HG03175 (cell line): ENCODE measurements around the gene COPS7B.
A peak's percentile ranks its signal among the peaks of the same experiment; 100 is the strongest.

Experiments
- ATAC-seq: cut with Tn5 transposase; IDR thresholded peaks from one replicate; pipeline ENCODE4 v1.9.1; 2021; ENCODE audit warnings: mild to moderate bottlenecking, moderate library complexity; ENCODE audit not compliant: unreplicated experiment

Gene COPS7B

GRCh38 chr2:231785413-231785812 is 832 bp upstream of the COPS7B start:
- ATAC-seq: no peak

GRCh38 chr2:231785822-231786176 is 446 bp upstream of the COPS7B start:
- peak; percentile 8 for ATAC-seq

GRCh38 chr2:231786917-231787292 is 660 bp downstream of the COPS7B start:
- no peak for ATAC-seq

- no peak for ATAC-seq
These were observed 4.9 kb downstream of the COPS7B start for GRCh38 chr2:231791107-231791506.

- no peak for ATAC-seq
These were observed 8.1 kb downstream of the COPS7B start for GRCh38 chr2:231794383-231794782.

- no peak for ATAC-seq
These were observed 9.5 kb downstream of the COPS7B start for GRCh38 chr2:231795525-231796327.

GRCh38 chr2:231800493-231801091 is 14.3 kb downstream of the COPS7B start:
- no peak for ATAC-seq

- ATAC-seq: no peak
These were observed 17.4 kb downstream of the COPS7B start for GRCh38 chr2:231803501-231804138.

GRCh38 chr2:231807020-231807419 is 20.8 kb downstream of the COPS7B start:
- ATAC-seq: no peak

- ATAC-seq: no peak
These were observed 24.7 kb downstream of the COPS7B start for GRCh38 chr2:231810905-231811304.

- no peak for ATAC-seq
These were observed 30.2 kb downstream of the COPS7B start for GRCh38 chr2:231816327-231817026.

GRCh38 chr2:231819447-231820042 is 33.3 kb downstream of the COPS7B start:
- no peak for ATAC-seq

- no peak for ATAC-seq
These were observed 34.6 kb downstream of the COPS7B start for GRCh38 chr2:231820786-231821303.

GRCh38 chr2:231821908-231822307 is 35.7 kb downstream of the COPS7B start:
- ATAC-seq: no peak

- no peak for ATAC-seq
These were observed 66.9 kb downstream of the COPS7B start for GRCh38 chr2:231853105-231853504.

GRCh38 chr2:231854616-231855125 is 68.4 kb downstream of the COPS7B start:
- ATAC-seq: no peak

- ATAC-seq: no peak
These were observed 70.7 kb downstream of the COPS7B start for GRCh38 chr2:231856959-231857358.
